ENCODE measurements around the gene NR6A1. TPM values are rescaled to one million over a fixed set of nuclear protein-coding genes. Genes with fewer than 3 reads are reported as not detected.

Gene NR6A1
- total RNA-seq, 2 donors from 2014 or later, result 4.8 to 4.9 TPM

DNA sequence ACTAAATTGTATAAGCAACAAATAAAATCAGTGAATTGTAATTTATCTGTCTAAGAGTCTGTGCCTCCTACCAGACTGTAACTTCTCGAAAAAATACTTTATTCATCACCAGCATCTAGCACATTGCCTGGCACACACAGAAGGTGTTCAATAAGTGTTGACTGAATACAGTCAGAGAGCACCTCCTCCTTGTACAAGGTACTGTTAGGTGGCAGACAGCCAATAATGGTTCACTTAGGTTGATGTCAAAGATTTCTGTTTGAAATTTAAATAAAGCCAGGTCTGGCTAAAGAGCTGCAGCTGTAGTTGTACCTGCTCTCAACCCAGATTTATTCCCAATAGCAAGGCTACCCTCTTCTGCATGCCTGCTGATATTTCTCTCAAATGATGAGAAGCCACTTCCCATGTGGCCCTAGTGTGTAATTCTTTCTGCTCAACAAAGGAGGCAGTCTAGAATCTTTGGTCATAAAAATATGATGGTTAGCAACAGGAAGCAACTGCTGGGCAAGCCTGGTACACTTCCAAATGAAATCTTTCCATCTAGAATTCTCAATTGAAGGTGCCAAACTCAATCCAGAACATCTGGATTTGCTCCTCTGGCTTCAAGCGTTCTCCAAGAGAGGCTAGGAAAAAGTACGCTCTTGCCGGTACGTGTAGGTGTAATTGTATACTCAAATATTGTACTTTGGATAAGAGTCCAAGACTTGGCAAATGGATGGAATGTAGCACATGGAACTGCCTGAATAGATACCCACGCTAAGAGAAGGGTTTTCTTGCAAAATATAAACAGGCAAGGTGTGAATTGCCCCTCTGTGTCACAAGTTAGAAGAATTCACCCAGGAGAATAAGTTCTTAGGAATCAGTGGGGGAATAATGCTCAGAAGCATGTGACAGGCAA is 95.6 kb downstream of the NR6A1 start:
- H3K9me3 ChIP-seq, result no peaks in the 10 kb centered on the region
- H3K27me3 ChIP-seq, result no peaks in the 10 kb centered on the region
- intact Hi-C loops (cut with DNase I), result no loop called here
- no peak overlapping the region for H3K9ac ChIP-seq (ENCODE audit: low read depth in 2 of 2, low read length in 2 of 2)
- no peaks in the 10 kb centered on the region for H3K36me3 ChIP-seq
- H3K4me3 ChIP-seq, result no peak overlapping the region
- no peak overlapping the region for H3K27ac ChIP-seq
- H3K4me1 ChIP-seq, result no peaks in the 10 kb centered on the region
- TF ChIP-seq, protein P1, sequence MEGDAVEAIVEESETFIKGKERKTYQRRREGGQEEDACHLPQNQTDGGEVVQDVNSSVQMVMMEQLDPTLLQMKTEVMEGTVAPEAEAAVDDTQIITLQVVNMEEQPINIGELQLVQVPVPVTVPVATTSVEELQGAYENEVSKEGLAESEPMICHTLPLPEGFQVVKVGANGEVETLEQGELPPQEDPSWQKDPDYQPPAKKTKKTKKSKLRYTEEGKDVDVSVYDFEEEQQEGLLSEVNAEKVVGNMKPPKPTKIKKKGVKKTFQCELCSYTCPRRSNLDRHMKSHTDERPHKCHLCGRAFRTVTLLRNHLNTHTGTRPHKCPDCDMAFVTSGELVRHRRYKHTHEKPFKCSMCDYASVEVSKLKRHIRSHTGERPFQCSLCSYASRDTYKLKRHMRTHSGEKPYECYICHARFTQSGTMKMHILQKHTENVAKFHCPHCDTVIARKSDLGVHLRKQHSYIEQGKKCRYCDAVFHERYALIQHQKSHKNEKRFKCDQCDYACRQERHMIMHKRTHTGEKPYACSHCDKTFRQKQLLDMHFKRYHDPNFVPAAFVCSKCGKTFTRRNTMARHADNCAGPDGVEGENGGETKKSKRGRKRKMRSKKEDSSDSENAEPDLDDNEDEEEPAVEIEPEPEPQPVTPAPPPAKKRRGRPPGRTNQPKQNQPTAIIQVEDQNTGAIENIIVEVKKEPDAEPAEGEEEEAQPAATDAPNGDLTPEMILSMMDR (IDR thresholded peaks at IDR 0.05), result no peak
- DNase-seq, result no peak

- no peaks in the 10 kb centered on the region for H3K4me1 ChIP-seq
- H3K27ac ChIP-seq, result no peak overlapping the region
- TF ChIP-seq, protein P1 (IDR thresholded peaks at IDR 0.05), result no peak
- no peak overlapping the region for H3K4me3 ChIP-seq
- no peak for DNase-seq
- intact Hi-C loops (cut with DNase I), result no loop called here
- H3K27me3 ChIP-seq, result no peaks in the 10 kb centered on the region
- H3K9me3 ChIP-seq, result no peaks in the 10 kb centered on the region
- no peak overlapping the region for H3K9ac ChIP-seq (ENCODE audit: low read depth in 2 of 2, low read length in 2 of 2)
- no peaks in the 10 kb centered on the region for H3K36me3 ChIP-seq
Observed at GRCh38 chr9:124674651-124675050, 96.5 kb downstream of the NR6A1 start.

GRCh38 chr9:124673063-124673462 is 98.0 kb downstream of the NR6A1 start:
- Histone ChIP-seq H3K9ac (ENCODE audit: low read depth in 2 of 2, low read length in 2 of 2) (no peak overlapping the region), H3K27ac (no peak overlapping the region), H3K36me3 (no peaks in the 10 kb centered on the region), H3K4me3 (no peak overlapping the region), H3K4me1 (no peaks in the 10 kb centered on the region), H3K9me3 (no peaks in the 10 kb centered on the region), H3K27me3 (no peaks in the 10 kb centered on the region)
- intact Hi-C loops (cut with DNase I), result no loop called here
- no peak for DNase-seq
- TF ChIP-seq, protein P1 (IDR thresholded peaks at IDR 0.05), result no peak

DNA sequence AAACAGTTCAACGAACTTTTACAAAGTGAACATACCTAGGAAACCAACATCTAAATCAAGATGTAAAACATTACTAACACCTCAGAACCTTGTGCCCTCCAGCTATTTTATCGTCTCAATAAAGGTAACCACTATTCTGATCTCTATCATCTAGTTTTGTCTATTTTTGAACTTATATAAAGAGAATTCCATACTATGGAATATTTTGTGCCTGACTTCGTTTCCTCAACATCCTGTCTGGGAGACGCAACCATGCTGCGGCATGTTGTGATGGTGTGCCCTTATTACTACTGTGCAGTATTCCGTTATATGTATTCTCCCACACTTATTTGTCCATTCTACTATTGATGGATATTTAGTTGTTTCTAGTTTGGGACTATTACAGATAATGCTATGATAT is 99.2 kb downstream of the NR6A1 start:
- Histone ChIP-seq H3K27ac (no peak overlapping the region), H3K9ac (ENCODE audit: low read depth in 2 of 2, low read length in 2 of 2) (no peak overlapping the region), H3K4me3 (no peak overlapping the region), H3K36me3 (no peaks in the 10 kb centered on the region), H3K4me1 (no peaks in the 10 kb centered on the region), H3K27me3 (no peaks in the 10 kb centered on the region), H3K9me3 (no peaks in the 10 kb centered on the region)
- DNase-seq, result no peak
- TF ChIP-seq, protein P1 (IDR thresholded peaks at IDR 0.05), result no peak
- intact Hi-C loops (cut with DNase I), result no loop called here

DNA sequence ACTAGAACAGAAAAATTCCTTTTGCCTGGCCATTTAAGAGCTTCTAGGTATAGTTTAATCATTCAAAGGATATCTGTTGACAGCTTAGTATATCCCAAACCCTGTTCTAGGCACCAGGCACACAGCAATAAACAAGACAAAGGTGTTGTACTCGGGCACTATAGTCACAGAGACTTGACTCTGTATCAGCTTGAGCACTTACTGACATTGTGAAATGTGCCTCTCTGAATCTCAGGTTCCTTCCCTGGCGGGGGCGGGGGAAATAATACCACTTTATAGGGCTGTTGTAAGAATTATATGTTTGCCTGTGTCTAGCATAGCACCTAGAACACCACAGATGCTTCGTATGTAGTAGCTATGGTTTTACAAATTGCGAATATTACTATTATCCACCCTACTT is 104.5 kb downstream of the NR6A1 start:
- Histone ChIP-seq H3K9me3 (no peaks in the 10 kb centered on the region), H3K4me1 (no peaks in the 10 kb centered on the region), H3K9ac (ENCODE audit: low read depth in 2 of 2, low read length in 2 of 2) (no peak overlapping the region), H3K4me3 (no peak overlapping the region), H3K36me3 (no peaks in the 10 kb centered on the region), H3K27me3 (no peaks in the 10 kb centered on the region), H3K27ac (no peak overlapping the region)
- no peak for DNase-seq
- intact Hi-C loops (cut with DNase I), result no loop called here
- TF ChIP-seq, protein P1 (IDR thresholded peaks at IDR 0.05), result no peak

Measured in colonic mucosa (tissue), 4 donors.